ENCODE data around the gene KCNE4. TPM values are rescaled to one million over a fixed set of nuclear protein-coding genes. Genes with fewer than 3 reads are reported as not detected.

The KCNE4 gene
- total RNA-seq, 1 donor from 2014 or later: 0.26 TPM

GRCh38 chr2:223096235-223096970 is 44.4 kb downstream of the KCNE4 start:
- Histone ChIP-seq H3K36me3 (ENCODE audit: control insufficient read depth, insufficient read depth, low read length) (no peaks in the 10 kb centered on the region), H3K4me3 (ENCODE audit: low read depth, low read length) (no peak overlapping the region), H3K27me3 (ENCODE audit: control insufficient read depth, insufficient read depth, low read length) (no peaks in the 10 kb centered on the region)
- FAIRE-seq (no peak), DNase-seq (ENCODE audit: low read depth) (no peak)
- TF ChIP-seq CTCF (IDR thresholded peaks at IDR 0.05; ENCODE audit: insufficient read depth, low read length, severe bottlenecking): no peak

DNA sequence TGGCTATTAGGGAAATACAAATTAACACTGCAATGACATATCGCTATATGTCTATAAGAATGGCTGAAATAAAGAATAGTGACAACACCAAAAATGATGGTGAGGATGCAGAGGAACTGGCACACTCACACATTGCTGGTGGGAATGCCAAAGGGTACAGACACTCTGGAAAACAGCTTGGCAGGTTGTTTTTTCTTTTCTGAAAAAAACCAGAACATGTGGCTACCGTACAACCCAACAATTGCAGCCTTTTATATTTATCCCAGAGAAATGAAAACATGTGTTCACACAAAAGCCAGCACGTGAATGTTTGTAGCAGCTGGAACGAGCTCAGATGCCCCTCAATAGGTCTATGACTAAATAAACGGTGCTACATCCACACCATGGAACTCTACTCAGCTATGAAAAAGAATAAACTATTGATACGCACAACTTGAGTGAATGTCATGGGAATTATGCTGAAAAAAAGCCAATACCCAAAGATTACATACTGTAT is 45.9 kb downstream of the KCNE4 start:
- FAIRE-seq: no peak
- H3K4me3 ChIP-seq (ENCODE audit: low read depth, low read length): no peak overlapping the region
- TF ChIP-seq CTCF (IDR thresholded peaks at IDR 0.05; ENCODE audit: insufficient read depth, low read length, severe bottlenecking): no peak

GRCh38 chr2:223099561-223099960 is 47.6 kb downstream of the KCNE4 start:
- no peak overlapping the region for H3K4me3 ChIP-seq (ENCODE audit: low read depth, low read length)
- no peaks in the 10 kb centered on the region for H3K27me3 ChIP-seq (ENCODE audit: control insufficient read depth, insufficient read depth, low read length)
- no peak for DNase-seq (ENCODE audit: low read depth)
- TF ChIP-seq CTCF (IDR thresholded peaks at IDR 0.05; ENCODE audit: insufficient read depth, low read length, severe bottlenecking): no peak
- FAIRE-seq: no peak
- no peaks in the 10 kb centered on the region for H3K36me3 ChIP-seq (ENCODE audit: control insufficient read depth, insufficient read depth, low read length)

More for the DNA sequence above, 45.9 kb downstream of the KCNE4 start:
- no peaks in the 10 kb centered on the region for H3K36me3 ChIP-seq (ENCODE audit: control insufficient read depth, insufficient read depth, low read length)
- H3K27me3 ChIP-seq (ENCODE audit: control insufficient read depth, insufficient read depth, low read length): no peaks in the 10 kb centered on the region
- DNase-seq (ENCODE audit: low read depth): no peak

DNA sequence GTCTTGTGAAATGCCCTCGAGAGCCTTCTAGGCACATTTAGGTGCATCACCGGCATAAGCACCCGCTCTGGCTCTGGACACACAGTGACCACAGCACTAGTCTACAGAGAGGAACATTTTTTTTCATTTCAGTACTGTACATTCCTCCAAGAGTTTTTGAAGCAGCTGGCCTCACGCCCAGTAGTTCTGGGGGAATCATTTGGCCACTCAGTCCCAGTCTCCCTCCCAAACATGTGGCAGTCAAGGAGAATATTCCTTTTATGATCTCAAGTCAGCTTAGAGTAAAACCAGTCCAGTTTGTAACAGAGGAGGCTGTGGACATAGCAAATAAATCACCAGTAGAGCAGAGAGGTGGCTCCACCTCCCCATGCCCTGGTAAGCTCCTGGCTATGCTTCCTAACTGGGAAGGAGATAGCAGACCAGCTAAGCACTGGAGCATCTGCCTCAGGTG is 48.1 kb downstream of the KCNE4 start:
- FAIRE-seq: no peak
- no peak for TF ChIP-seq CTCF (IDR thresholded peaks at IDR 0.05; ENCODE audit: insufficient read depth, low read length, severe bottlenecking)
- H3K36me3 ChIP-seq (ENCODE audit: control insufficient read depth, insufficient read depth, low read length): no peaks in the 10 kb centered on the region
- no peaks in the 10 kb centered on the region for H3K27me3 ChIP-seq (ENCODE audit: control insufficient read depth, insufficient read depth, low read length)
- no peak for DNase-seq (ENCODE audit: low read depth)
- no peak overlapping the region for H3K4me3 ChIP-seq (ENCODE audit: low read depth, low read length)

GRCh38 chr2:223101340-223102039 is 49.5 kb downstream of the KCNE4 start:
- Histone ChIP-seq H3K36me3 (ENCODE audit: control insufficient read depth, insufficient read depth, low read length) (no peaks in the 10 kb centered on the region), H3K27me3 (ENCODE audit: control insufficient read depth, insufficient read depth, low read length) (no peaks in the 10 kb centered on the region), H3K4me3 (ENCODE audit: low read depth, low read length) (no peak overlapping the region)
- DNase-seq (ENCODE audit: low read depth) (peak; percentile 84), FAIRE-seq (peak; percentile 40)
- peak; percentile 62 for TF ChIP-seq CTCF (IDR thresholded peaks at IDR 0.05; ENCODE audit: insufficient read depth, low read length, severe bottlenecking)

All from bronchial epithelial cell (primary cell).